ENCODE measurements around the gene RAG2.

DNA sequence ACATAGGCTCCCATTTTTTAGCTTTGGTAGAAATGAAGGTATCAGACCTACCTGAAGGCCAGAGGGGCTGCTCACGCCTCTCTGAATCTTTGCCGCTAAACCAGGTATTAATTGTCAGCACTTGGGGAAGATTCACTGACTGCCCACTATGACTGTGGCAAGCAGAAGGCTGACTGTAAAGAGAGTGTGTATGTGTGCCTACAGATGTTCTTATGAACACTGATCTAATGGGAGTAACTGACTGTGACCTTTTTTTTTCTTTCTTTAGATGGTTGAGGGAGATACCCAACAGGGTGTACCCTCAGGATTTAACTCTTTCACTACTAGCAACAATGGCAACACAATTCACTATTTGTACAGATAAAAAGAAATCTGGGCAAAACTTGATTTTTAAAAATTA, at the start of gene RAG2:
- TF ChIP-seq ZNF274 (IDR thresholded peaks at IDR 0.05; ENCODE audit: low read depth, low read length) (no peak), YY1 (IDR thresholded peaks at IDR 0.05; ENCODE audit: insufficient read depth, insufficient read length) (no peak)

Measured in NT2/D1 (cell line).